Measurements from ENCODE around the gene MBIP. TPM values are rescaled to one million over a fixed set of nuclear protein-coding genes. Genes with fewer than 3 reads are reported as not detected.

MBIP gene, protein sequence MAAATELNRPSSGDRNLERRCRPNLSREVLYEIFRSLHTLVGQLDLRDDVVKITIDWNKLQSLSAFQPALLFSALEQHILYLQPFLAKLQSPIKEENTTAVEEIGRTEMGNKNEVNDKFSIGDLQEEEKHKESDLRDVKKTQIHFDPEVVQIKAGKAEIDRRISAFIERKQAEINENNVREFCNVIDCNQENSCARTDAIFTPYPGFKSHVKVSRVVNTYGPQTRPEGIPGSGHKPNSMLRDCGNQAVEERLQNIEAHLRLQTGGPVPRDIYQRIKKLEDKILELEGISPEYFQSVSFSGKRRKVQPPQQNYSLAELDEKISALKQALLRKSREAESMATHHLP
- 10.9 and 12.2 TPM in 2 replicates for total RNA-seq

DNA sequence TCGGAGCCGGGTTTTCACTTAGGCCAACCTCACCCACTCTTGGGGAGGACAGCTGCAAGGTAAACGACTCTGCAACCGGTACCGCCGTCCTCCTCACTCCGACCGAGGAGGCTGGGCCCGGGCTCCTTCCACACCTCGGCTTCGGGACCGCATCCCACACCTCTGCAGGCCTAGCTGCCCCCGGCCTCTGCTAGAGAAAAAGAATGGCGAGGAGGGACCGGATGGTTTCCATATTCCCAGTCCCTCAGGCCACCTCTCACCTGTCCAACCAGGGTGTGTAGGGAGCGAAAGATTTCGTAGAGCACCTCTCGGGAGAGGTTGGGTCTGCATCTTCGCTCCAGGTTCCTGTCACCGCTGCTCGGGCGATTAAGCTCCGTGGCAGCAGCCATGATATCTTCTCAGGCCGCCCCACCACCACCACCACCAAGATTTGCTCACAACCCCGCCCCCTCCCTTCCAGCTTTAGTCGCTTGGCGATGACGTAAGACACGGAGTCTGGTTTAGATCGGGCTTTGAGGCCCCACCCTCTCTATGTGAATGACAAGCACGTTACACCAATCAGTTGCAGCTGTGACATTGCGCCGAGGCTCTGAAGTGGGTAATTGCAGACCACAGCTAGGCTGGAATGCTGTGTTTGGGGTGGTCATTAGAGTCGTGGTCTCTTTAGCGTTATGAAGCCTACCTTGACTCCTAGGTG lies at the start of gene MBIP:
MBIP (minus strand) TSS at position 438 of the 697 bp plus-strand sequence; CDS start at position 389, 49 bp downstream.

Other genes starting within 250 kb of the MBIP start
- gene PTCSC3, start 143.9 kb downstream of the MBIP start, total RNA-seq = not detected in 2 replicates
- not detected in 2 replicates for gene NKX2-1, start 199.6 kb upstream of the MBIP start, total RNA-seq